ENCODE results near the gene CLCA4.

Gene CLCA4

GRCh38 chr1:86621286-86621685, 74.4 kb downstream of the CLCA4 start:
- no peak for DNase-seq
